SJCRH30 (cell line): Measurements from ENCODE around the gene C3. TPM values are rescaled to one million over a fixed set of nuclear protein-coding genes. Genes with fewer than 3 reads are reported as not detected.
"Not testable (repeated sequence)": the region's sequence is repeated elsewhere in the genome, so short reads cannot be mapped to it uniquely, and the experiment has no call there.

ENCODE experiments used
- DNase-seq, 2 experiments: peaks; one replicate each; pipeline ENCODE4 v3.0.0-alpha.2; 2015 to 2020
- H3K27ac ChIP-seq: fragments of 250-450 bp; sonication (Bioruptor Pico); 2 replicates; pipeline ENCODE4 v1.5.1; 2020; ENCODE audit warnings: mild to moderate bottlenecking, moderate library complexity
- H3K27me3 ChIP-seq: fragments of 250-450 bp; sonication (Bioruptor Pico); 2 replicates; pipeline ENCODE4 v1.5.1; 2020; ENCODE audit warnings: mild to moderate bottlenecking, moderate library complexity
- H3K36me3 ChIP-seq: fragments of 250-450 bp; sonication (Bioruptor Pico); 2 replicates; pipeline ENCODE4 v1.5.1; 2020; ENCODE audit warnings: mild to moderate bottlenecking, moderate library complexity
- H3K4me1 ChIP-seq: fragments of 250-450 bp; sonication (Bioruptor Pico); 2 replicates; pipeline ENCODE4 v1.5.1; 2020; ENCODE audit warnings: mild to moderate bottlenecking, moderate library complexity
- H3K4me3 ChIP-seq: fragments of 250-450 bp; sonication (Bioruptor Pico); 2 replicates; pipeline ENCODE4 v1.5.1; 2020; ENCODE audit warnings: mild to moderate bottlenecking, moderate library complexity
- H3K9me3 ChIP-seq: fragments of 250-450 bp; sonication (Bioruptor Pico); replicated peaks from 2 replicates; pipeline ENCODE4 v1.5.1; 2020; ENCODE audit warnings: mild to moderate bottlenecking, moderate library complexity
- total RNA-seq: library from RNA; depleted of rRNA; stranded (reverse); fragments of >200 nt; shearing (Covaris generic); gene quantifications from 2 replicates; pipeline ENCODE4 v1.2.3, GENCODE V29; 2014

Gene C3
- total RNA-seq, 1 experiment from 2014 or later: not detected

DNA sequence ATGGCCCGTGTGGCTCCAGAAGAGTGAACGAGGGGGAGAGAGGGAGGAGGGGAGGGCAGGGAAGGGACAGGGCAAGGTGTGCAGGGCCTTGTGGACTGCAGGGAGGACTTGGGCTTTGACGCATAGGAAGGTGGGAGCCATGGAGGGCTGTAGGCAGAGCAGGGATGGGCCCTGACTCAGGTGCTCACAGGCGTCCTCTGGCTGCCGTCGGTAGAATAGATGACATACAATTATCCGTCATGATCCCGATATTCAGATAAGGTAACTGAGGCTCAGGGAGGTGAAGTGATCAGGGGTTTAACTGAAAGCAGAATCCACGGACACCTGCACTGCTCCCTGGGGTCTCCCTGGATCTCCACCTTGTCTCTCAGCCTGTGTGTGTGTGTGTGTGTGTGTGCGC is 3.4 kb downstream of the C3 start:
- no peaks in the 10 kb centered on the region for H3K9me3 ChIP-seq
- 0 out of 2 replicates have a peak, but pooled peaks cover 4% of the 10 kb centered on the region for H3K27me3 ChIP-seq
- no peak for DNase-seq
- H3K4me1 ChIP-seq: no peaks in the 10 kb centered on the region
- H3K4me3 ChIP-seq: no peak overlapping the region
- H3K36me3 ChIP-seq: no peaks in the 10 kb centered on the region
- H3K27ac ChIP-seq: no peak overlapping the region

DNA sequence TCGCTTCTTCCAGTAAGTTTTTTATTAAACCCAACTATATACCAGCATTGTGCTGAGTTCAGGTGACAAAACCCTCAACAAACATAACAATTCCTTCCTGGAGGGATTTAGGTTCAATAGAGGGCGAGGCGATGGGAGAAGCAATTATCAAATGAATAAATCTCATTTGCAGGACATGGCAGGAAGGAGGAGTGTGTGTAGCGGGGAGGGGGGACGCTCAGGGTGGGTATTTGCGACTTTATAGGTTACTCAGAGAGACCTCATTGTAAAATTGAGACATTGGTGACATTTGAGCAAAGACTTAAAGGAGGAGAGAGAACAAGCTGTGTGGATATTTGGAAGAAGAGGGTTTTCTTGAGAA is 3.9 kb downstream of the C3 start:
- Histone ChIP-seq H3K36me3 (no peaks in the 10 kb centered on the region), H3K4me3 (no peak overlapping the region), H3K27me3 (0 out of 2 replicates have a peak, but pooled peaks cover 4% of the 10 kb centered on the region), H3K27ac (no peak overlapping the region), H3K9me3 (no peaks in the 10 kb centered on the region), H3K4me1 (no peaks in the 10 kb centered on the region)
- no peak for DNase-seq

GRCh38 chr19:6714749-6715555 is 5.5 kb downstream of the C3 start:
- Histone ChIP-seq H3K4me1 (no peaks in the 10 kb centered on the region), H3K27me3 (no peaks in the 10 kb centered on the region), H3K36me3 (no peaks in the 10 kb centered on the region), H3K9me3 (no peaks in the 10 kb centered on the region), H3K4me3 (no peak overlapping the region), H3K27ac (no peak overlapping the region)
- DNase-seq: no peak

- H3K4me3 ChIP-seq: no peak overlapping the region
- H3K36me3 ChIP-seq: no peaks in the 10 kb centered on the region
- H3K27me3 ChIP-seq: no peaks in the 10 kb centered on the region
- no peaks in the 10 kb centered on the region for H3K4me1 ChIP-seq
- no peak for DNase-seq
- H3K9me3 ChIP-seq: no peaks in the 10 kb centered on the region
- no peak overlapping the region for H3K27ac ChIP-seq
Measured at GRCh38 chr19:6713773-6714692, 6.4 kb downstream of the C3 start.

DNA sequence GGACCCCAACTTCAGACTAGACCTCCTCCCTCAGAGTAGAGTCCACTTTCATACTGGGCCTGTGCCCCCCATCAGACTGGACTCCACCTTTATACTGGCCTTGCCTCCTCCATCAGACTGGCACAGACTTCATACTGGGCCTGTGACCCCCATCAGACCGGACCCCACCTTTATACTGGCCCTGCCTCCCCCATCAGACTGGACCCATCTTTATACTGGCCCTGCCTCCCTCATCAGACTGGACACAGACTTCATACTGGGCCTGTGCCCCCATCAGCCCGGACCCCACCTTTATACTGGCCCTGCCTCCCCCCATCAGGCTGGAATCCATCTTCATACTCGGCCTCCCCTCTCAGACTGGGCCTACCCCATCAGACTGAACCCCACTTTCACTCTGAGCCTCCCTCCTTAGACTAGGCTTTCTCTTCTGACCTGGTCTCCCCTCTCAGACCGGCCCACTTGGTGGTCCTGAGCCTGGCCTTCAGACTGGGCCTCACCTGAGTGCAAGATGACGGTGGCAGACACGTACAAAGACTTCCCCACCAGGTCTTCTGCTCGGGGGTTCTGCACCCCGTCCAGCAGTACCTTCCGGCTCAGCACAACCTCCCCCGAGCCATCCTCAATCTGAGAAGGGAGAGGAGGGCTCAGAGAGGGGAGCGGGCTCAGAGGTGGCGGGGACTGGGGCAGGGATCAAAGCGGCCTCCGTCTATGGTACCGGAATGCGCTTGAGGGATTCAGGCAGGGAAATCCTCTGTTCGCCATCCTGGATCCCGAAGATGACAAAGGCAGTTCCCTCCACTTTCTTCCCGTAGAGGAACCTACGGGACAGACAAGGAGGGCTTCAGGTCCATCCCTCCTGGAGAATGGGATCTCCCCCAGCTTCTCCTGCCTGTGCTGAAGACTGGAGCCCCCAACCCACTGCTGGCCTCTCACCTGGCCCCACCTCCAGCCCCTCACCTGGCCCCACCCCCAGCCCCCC is 7.5 kb downstream of the C3 start:
- no peak overlapping the region for H3K4me3 ChIP-seq
- DNase-seq: no peak
- no peaks in the 10 kb centered on the region for H3K9me3 ChIP-seq
- H3K36me3 ChIP-seq: no peaks in the 10 kb centered on the region
- no peaks in the 10 kb centered on the region for H3K27me3 ChIP-seq
- H3K27ac ChIP-seq: no peak overlapping the region
- H3K4me1 ChIP-seq: no peaks in the 10 kb centered on the region

- H3K36me3 ChIP-seq: no peaks in the 10 kb centered on the region
- no peaks in the 10 kb centered on the region for H3K9me3 ChIP-seq
- no peaks in the 10 kb centered on the region for H3K4me1 ChIP-seq
- no peak for DNase-seq
- H3K27ac ChIP-seq: no peak overlapping the region
- H3K27me3 ChIP-seq: no peaks in the 10 kb centered on the region
- no peak overlapping the region for H3K4me3 ChIP-seq
Measured at GRCh38 chr19:6712231-6712630, 8.2 kb downstream of the C3 start.

DNA sequence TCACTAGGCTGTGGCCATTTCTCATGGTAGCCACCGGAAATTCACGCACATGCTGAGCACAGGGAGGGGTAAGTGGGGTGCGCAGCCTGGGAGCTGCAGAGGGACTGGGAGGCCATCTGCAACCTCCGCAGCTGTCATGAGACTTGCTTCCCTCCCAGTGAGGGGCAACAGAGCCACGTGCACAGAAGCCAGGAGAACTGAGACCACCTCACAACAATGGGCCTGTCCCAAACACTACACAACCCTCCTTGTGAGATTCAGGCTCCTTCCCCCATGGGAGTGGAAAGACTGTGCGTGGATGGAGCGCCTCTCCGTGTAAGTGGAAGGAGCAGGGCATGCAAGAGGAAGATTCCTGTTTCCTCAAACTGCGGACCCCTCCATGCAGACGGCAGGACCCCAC is 8.8 kb downstream of the C3 start:
- Histone ChIP-seq H3K4me1 (no peaks in the 10 kb centered on the region), H3K9me3 (no peaks in the 10 kb centered on the region), H3K27ac (no peak overlapping the region), H3K4me3 (no peak overlapping the region), H3K36me3 (no peaks in the 10 kb centered on the region), H3K27me3 (no peaks in the 10 kb centered on the region)
- no peak for DNase-seq

DNA sequence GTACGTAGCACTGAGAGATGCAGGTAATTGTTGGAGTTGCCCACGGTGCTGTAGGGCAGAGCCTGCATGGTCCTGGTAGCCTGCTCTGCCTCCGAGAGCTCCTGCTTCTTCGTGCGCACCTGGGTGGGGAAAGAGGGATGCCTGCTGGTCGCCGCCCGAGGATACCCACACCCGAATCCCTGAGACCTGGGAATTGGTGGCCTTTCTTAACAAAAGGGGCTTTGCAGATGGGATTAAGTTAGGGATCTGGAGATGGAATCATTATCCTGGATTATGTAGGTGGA is 9.4 kb downstream of the C3 start:
- DNase-seq: no peak
- H3K27me3 ChIP-seq: no peaks in the 10 kb centered on the region
- H3K27ac ChIP-seq: no peak overlapping the region
- H3K36me3 ChIP-seq: no peaks in the 10 kb centered on the region
- no peaks in the 10 kb centered on the region for H3K9me3 ChIP-seq
- no peak overlapping the region for H3K4me3 ChIP-seq
- H3K4me1 ChIP-seq: no peaks in the 10 kb centered on the region

DNA sequence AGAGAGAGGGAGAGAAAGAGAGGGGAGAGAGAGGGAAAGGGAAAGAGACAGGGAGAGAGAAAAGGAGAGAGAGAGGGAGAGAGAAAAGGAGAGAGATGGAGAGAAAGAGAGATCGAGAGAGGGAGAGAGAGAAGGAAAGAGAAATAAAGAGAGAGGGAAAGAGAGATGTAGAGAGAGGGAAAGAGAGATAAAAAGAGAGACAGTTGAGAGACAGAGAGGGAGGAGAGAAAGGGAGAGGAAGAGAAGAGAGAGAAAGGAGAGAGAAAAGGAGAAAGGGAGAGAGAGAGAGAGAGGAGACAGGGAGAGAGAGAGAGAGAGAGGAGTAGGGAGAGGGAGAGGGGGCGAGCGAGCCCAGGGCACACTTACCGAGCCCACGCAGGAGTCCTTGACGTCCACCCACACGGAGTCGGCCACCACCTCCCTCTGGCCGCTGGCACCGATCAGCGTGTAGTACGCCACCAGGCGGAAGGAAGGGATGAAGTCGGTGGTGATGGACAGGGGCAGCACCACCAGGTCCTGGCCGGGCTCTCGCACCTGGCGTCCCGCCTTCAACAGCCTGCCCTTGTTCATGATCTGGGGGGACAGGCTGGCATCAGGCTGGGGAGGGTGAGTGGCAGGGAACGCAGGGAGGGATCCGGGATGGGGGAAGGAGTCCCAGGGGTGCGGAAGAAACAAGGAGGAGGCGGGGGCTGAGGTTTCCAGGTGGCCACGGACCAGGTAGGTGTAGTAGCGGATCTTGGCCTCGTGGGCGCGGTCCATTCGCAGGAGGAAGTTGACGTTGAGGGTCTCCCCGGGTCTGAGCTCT is 10.0 kb downstream of the C3 start:
- H3K4me3 ChIP-seq: no peak overlapping the region

GRCh38 chr19:6709549-6709948 is 10.9 kb downstream of the C3 start:
- H3K27ac ChIP-seq: no peak overlapping the region
- no peaks in the 10 kb centered on the region for H3K4me1 ChIP-seq
- DNase-seq: no peak
- H3K36me3 ChIP-seq: no peaks in the 10 kb centered on the region
- H3K27me3 ChIP-seq: no peaks in the 10 kb centered on the region
- no peaks in the 10 kb centered on the region for H3K9me3 ChIP-seq
- H3K4me3 ChIP-seq: no peak overlapping the region

More for the DNA sequence above, 10.0 kb downstream of the C3 start:
- no peak for DNase-seq
- Histone ChIP-seq H3K27me3 (no peaks in the 10 kb centered on the region), H3K36me3 (no peaks in the 10 kb centered on the region), H3K9me3 (no peaks in the 10 kb centered on the region), H3K27ac (no peak overlapping the region), H3K4me1 (no peaks in the 10 kb centered on the region)

DNA sequence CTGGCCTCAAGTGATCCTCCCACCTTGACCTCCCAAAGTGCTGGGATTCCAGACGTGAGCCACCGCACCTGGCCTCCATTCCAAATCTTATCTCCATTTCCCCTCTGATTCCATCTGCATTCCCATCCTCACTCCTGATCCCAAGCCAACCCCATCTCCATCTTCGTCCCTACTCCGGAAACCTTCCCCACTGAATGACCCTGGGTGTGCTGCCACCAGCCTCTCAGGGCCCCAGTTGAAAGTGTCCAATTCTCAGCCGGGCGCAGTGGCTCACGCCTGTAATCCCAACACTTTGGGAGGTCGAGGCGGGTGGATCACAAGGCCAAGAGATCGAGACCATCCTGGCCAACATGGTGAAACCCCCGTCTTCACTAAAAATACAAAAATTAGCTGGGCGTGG is 11.5 kb downstream of the C3 start:
- DNase-seq, H3K4me3 ChIP-seq: not testable (repeated sequence)

DNA sequence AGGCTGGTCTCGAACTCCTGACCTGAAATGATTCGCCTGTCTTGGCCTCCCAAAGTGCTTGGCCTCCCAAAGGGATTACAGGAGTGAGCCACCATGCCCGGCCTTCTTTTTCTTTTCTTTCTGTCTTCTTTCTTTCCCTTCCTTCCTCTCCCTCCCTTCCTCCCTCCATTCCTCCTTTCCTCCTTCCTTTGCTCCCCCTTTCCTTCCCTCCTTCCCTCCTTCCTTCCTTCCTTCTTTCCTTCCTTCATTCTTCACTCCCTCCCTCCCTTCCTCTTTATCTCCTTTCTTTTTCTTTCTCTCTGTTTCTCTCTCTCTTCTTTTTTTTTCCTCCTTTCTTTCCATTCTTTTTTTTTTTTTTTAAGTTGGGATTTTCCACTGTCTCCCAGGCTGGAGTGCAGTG is 12.1 kb downstream of the C3 start:
- Histone ChIP-seq H3K4me1 (no peaks in the 10 kb centered on the region), H3K9me3 (no peaks in the 10 kb centered on the region), H3K4me3 (no peak overlapping the region), H3K27me3 (no peaks in the 10 kb centered on the region), H3K36me3 (no peaks in the 10 kb centered on the region), H3K27ac (no peak overlapping the region)
- no peak for DNase-seq

More for the DNA sequence above, 11.5 kb downstream of the C3 start:
- not testable (repeated sequence) for H3K27ac ChIP-seq, H3K9me3 ChIP-seq, H3K4me1 ChIP-seq, H3K27me3 ChIP-seq, H3K36me3 ChIP-seq

GRCh38 chr19:6707658-6708018 is 12.8 kb downstream of the C3 start:
- no peaks in the 10 kb centered on the region for H3K27me3 ChIP-seq
- no peak for DNase-seq
- H3K9me3 ChIP-seq: no peaks in the 10 kb centered on the region
- no peak overlapping the region for H3K27ac ChIP-seq
- H3K4me1 ChIP-seq: no peaks in the 10 kb centered on the region
- H3K36me3 ChIP-seq: no peaks in the 10 kb centered on the region
- no peak overlapping the region for H3K4me3 ChIP-seq

DNA sequence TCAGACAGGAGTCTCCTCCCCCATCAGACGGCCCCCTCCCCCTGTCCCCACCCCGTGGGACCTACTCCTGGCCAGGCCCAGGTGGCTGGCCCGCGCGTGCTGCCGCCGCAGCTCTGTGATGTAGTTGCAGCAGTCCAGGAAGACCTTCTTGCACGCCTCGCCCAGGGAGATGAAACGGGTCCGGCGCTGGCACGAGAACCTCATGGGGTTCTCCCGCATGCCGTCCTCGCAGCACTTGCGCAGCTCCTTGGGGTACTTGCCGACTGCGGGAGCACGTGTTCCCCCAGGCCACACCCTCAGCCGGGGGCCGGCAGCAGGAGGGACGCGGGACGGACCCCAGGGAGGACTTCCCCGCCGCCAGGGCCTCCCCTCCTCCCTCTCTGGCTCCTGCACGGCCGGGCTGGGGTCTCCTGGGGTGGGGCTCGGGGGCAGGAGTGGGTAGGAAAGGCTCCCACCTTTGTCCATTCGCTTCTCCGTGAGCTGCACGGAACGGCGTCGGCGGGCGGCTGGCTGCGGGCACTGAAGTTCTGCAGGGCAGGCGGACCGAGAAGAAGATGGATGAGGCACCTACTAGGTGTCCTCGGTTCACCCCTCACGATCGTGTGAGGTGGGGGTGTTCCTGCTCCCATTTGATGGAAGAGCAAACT is 13.3 kb downstream of the C3 start:
- no peak for DNase-seq
- Histone ChIP-seq H3K4me3 (no peak overlapping the region), H3K27ac (no peak overlapping the region), H3K27me3 (no peaks in the 10 kb centered on the region), H3K36me3 (no peaks in the 10 kb centered on the region), H3K9me3 (no peaks in the 10 kb centered on the region), H3K4me1 (no peaks in the 10 kb centered on the region)
